Forelimb muscle (tissue), 1 donor: Measurements from ENCODE around the gene PRR30. TPM values are rescaled to one million over a fixed set of nuclear protein-coding genes. Genes with fewer than 3 reads are reported as not detected.
"Not testable (repeated sequence)": the region's sequence is repeated elsewhere in the genome, so short reads cannot be mapped to it uniquely, and the experiment has no call there.

Experiments used
- DNase-seq: peaks from one replicate; pipeline ENCODE4 v3.0.0-alpha.2; 2013; ENCODE audit warnings: low read depth
- polyA plus RNA-seq: library from polyadenylated mRNA; unstranded; fragments of 120-200 nt; gene quantifications from one replicate; pipeline ENCODE4 v1.2.1, GENCODE V29; 2013; ENCODE audit not compliant: insufficient read length

The PRR30 gene
- polyA plus RNA-seq, 1 donor, result not detected

GRCh38 chr2:27128668-27129571, 10.3 kb downstream of the PRR30 start:
- DNase-seq, result no peak

- no peak for DNase-seq
These were observed 11.1 kb downstream of the PRR30 start for GRCh38 chr2:27127883-27128667.

- DNase-seq, result no peak
These were observed 12.9 kb downstream of the PRR30 start for GRCh38 chr2:27126252-27126710.

GRCh38 chr2:27125104-27125503, 14.1 kb downstream of the PRR30 start:
- DNase-seq, result no peak

GRCh38 chr2:27123302-27124150, 15.7 kb downstream of the PRR30 start, which contains the start of gene ABHD1:
ABHD1 (plus strand) TSS chr2:27123815; CDS start chr2:27123949, 134 bp downstream.
- DNase-seq, result no peak

GRCh38 chr2:27122791-27123190, 16.4 kb downstream of the PRR30 start:
- no peak for DNase-seq

- no peak for DNase-seq
These were observed 17.3 kb downstream of the PRR30 start for GRCh38 chr2:27121906-27122305.

GRCh38 chr2:27119330-27119670, 19.9 kb downstream of the PRR30 start:
- not testable (repeated sequence) for DNase-seq

GRCh38 chr2:27118525-27119329, 20.5 kb downstream of the PRR30 start, which contains the start of gene CGREF1:
CGREF1 (minus strand) TSS chr2:27119128; CDS start chr2:27104366, 14,762 bp downstream.
- no peak for DNase-seq

GRCh38 chr2:27117995-27118524, 21.1 kb downstream of the PRR30 start:
- no peak for DNase-seq

GRCh38 chr2:27115519-27115918, 23.7 kb downstream of the PRR30 start:
- DNase-seq, result no peak

- DNase-seq, result not testable (repeated sequence)
These were observed 27.7 kb downstream of the PRR30 start for GRCh38 chr2:27111392-27112078.

- DNase-seq, result not testable (repeated sequence)
These were observed 28.4 kb downstream of the PRR30 start for GRCh38 chr2:27110603-27111352.

GRCh38 chr2:27109083-27109482, 30.1 kb downstream of the PRR30 start:
- no peak for DNase-seq

- no peak for DNase-seq
These were observed 31.0 kb downstream of the PRR30 start for GRCh38 chr2:27108221-27108620.

- no peak for DNase-seq
These were observed 33.2 kb downstream of the PRR30 start for GRCh38 chr2:27105981-27106380.

- DNase-seq, result no peak
These were observed 36.9 kb downstream of the PRR30 start for GRCh38 chr2:27102329-27102728.

GRCh38 chr2:27100036-27100435, 39.2 kb downstream of the PRR30 start:
- DNase-seq, result no peak

- DNase-seq, result no peak
These were observed 39.8 kb downstream of the PRR30 start for GRCh38 chr2:27099334-27099955.
